A549 (cell line): ENCODE measurements around the gene EVA1C. TPM values are rescaled to one million over a fixed set of nuclear protein-coding genes. Genes with fewer than 3 reads are reported as not detected.
A peak's percentile ranks its signal among the peaks of the same experiment; 100 is the strongest.

Experiments
- ATAC-seq, 2 experiments: fragments of 200-7000 bp in 1 of 2; fragments of >200 bp in 1 of 2; cut with Nextera tagmentation in 1 of 2; cut with Tn5 transposase in 1 of 2; 3 replicates each; pipeline versions ENCODE4 v1.8.0 to v1.9.1; 2018 to 2020; ENCODE audit warnings: mild to moderate bottlenecking in 1 of 2, moderate library complexity in 1 of 2
- CTCF ChIA-PET: fragments of 300-600 bp; sonication (Branson Sonifier 250); formaldehyde crosslinking; extraction: SDS; loops from one replicate; lab custom pipeline; 2021; ENCODE audit warnings: antibody characterized with exemption, inconsistent platforms; lab: Yijun Ruan, JAX
- POLR2A ChIA-PET: fragments of 350-600 bp; formaldehyde crosslinking; extraction: SDS; loops from one replicate; lab custom pipeline; 2021; ENCODE audit warnings: antibody characterized with exemption, inconsistent platforms; lab: Yijun Ruan, JAX
- DNase-seq, 2 experiments: peaks; one replicate each; pipeline versions ENCODE4 v3.0.0 to v3.0.0-alpha.2; 2011 to 2016; ENCODE audit warnings: low read depth in 1 of 2, low spot score in 1 of 2
- FAIRE-seq: peaks from 2 replicates; lab custom pipeline; 2011; peaks lifted over from hg19 to GRCh38; lab: Jason Lieb, UNC
- H3K27ac ChIP-seq, 2 experiments: fragments of >200 bp; sonication (Bioruptor Twin); formaldehyde crosslinking; 3 replicates each; pipeline ENCODE4 v1.5.1; 2016 to 2017
- H3K4me1 ChIP-seq: fragments of >200 bp; sonication (Bioruptor Twin); formaldehyde crosslinking; 3 replicates; pipeline ENCODE4 v1.6.1; 2016
- H3K4me2 ChIP-seq: fragments of >200 bp; sonication (Bioruptor Twin); formaldehyde crosslinking; 3 replicates; pipeline ENCODE4 v1.6.1; 2016
- H3K4me3 ChIP-seq: fragments of >200 bp; sonication (Bioruptor Twin); formaldehyde crosslinking; 3 replicates; pipeline ENCODE4 v1.5.1; 2016
- H3K9me3 ChIP-seq: fragments of >200 bp; sonication (Bioruptor Twin); formaldehyde crosslinking; 3 replicates; pipeline ENCODE4 v1.6.1; 2016
- CHD2 ChIP-seq: fragments of 150-350 bp; IDR thresholded peaks from 2 replicates; pipeline ENCODE4 v1.6.1; 2014; ENCODE audit warnings: low read length; ENCODE audit not compliant: partially characterized antibody
- EHF ChIP-seq: fragments of 250-450 bp; sonication (Bioruptor Pico); IDR thresholded peaks from 2 replicates; pipeline ENCODE4 v1.5.0; 2020; ENCODE audit warnings: mild to moderate bottlenecking
- EP300 ChIP-seq, 2 experiments: fragments of >200 bp; sonication (Bioruptor Twin); formaldehyde crosslinking; IDR thresholded peaks; 2 replicates in 1 of 2; 3 replicates in 1 of 2; pipeline ENCODE4 v1.6.1; 2016 to 2017
- FOSL2 ChIP-seq, 2 experiments: fragments of 450-650 bp in 1 of 2; fragments of >200 bp in 1 of 2; sonication (Bioruptor Twin) in 1 of 2; formaldehyde crosslinking; IDR thresholded peaks; 2 replicates each; pipeline versions ENCODE4 v1.5.0 to v1.6.1; 2016 to 2020; ENCODE audit warnings: mild to moderate bottlenecking in 1 of 2, moderate library complexity in 1 of 2
- GATA3 ChIP-seq: IDR thresholded peaks from 2 replicates; pipeline ENCODE4 v1.6.1; 2012; ENCODE audit warnings: borderline replicate concordance
- HOXA7 ChIP-seq: fragments of 250-450 bp; sonication (Bioruptor Pico); IDR thresholded peaks from 2 replicates; pipeline ENCODE4 v1.5.0; 2020; ENCODE audit warnings: mild to moderate bottlenecking, moderate library complexity
- HOXB13 ChIP-seq: fragments of 250-450 bp; sonication (Bioruptor Pico); IDR thresholded peaks from 2 replicates; pipeline ENCODE4 v1.5.0; 2020; ENCODE audit warnings: low read depth, mild to moderate bottlenecking, moderate library complexity
- JUN ChIP-seq, 2 experiments: fragments of >200 bp; sonication (Bioruptor Twin); formaldehyde crosslinking; IDR thresholded peaks; 2 replicates in 1 of 2; 3 replicates in 1 of 2; pipeline ENCODE4 v1.6.1; 2016 to 2017
- JUNB ChIP-seq: fragments of >200 bp; sonication (Bioruptor Twin); formaldehyde crosslinking; IDR thresholded peaks from 2 replicates; pipeline ENCODE4 v1.6.1; 2016
- MAFK ChIP-seq: fragments of 450-650 bp; IDR thresholded peaks from 2 replicates; pipeline ENCODE4 v1.6.1; 2014; ENCODE audit not compliant: partially characterized antibody
- MAZ ChIP-seq: fragments of 150-350 bp; IDR thresholded peaks from 2 replicates; pipeline ENCODE4 v1.6.1; 2014; ENCODE audit warnings: antibody characterized with exemption, low read depth, low read length, borderline replicate concordance
- MYC ChIP-seq: IDR thresholded peaks from 2 replicates; pipeline ENCODE4 v1.6.1; 2012; ENCODE audit warnings: mild to moderate bottlenecking, inconsistent platforms, low read length, improper control_type of control experiment, borderline replicate concordance
- RAD21 ChIP-seq, 2 experiments: fragments of >200 bp in 1 of 2; sonication (Bioruptor Twin) in 1 of 2; formaldehyde crosslinking in 1 of 2; IDR thresholded peaks in 1 of 2; conservative IDR thresholded peaks in 1 of 2; 2 replicates in 1 of 2; 3 replicates in 1 of 2; pipeline ENCODE4 v1.6.1; 2012 to 2018; ENCODE audit warnings: inconsistent platforms in 1 of 2
- RCOR1 ChIP-seq: fragments of 150-350 bp; IDR thresholded peaks from 2 replicates; pipeline ENCODE4 v1.6.1; 2014; ENCODE audit warnings: antibody characterized with exemption, low read length, low read depth
- SREBF2 ChIP-seq: fragments of 450-650 bp; IDR thresholded peaks from 2 replicates; pipeline ENCODE4 v1.6.1; 2014; ENCODE audit warnings: mild to moderate bottlenecking, moderate library complexity
- TP53 ChIP-seq: fragments of 250-450 bp; sonication (Bioruptor Pico); IDR thresholded peaks from 2 replicates; pipeline ENCODE4 v1.5.0; 2021; ENCODE audit warnings: mild to moderate bottlenecking, moderate library complexity
- ZNF302 ChIP-seq: fragments of 250-450 bp; sonication (Bioruptor Pico); IDR thresholded peaks from 2 replicates; pipeline ENCODE4 v1.9.0; 2021; ENCODE audit warnings: inconsistent platforms, mild to moderate bottlenecking, moderate library complexity
- ZSCAN20 ChIP-seq: fragments of 250-450 bp; sonication (Bioruptor Pico); IDR thresholded peaks from 2 replicates; pipeline ENCODE4 v1.8.0; 2022; ENCODE audit warnings: mild to moderate bottlenecking, moderate library complexity
- WGBS: methylation state at CpG from one replicate; pipeline ENCODE4 v1.1.6; 2017; ENCODE audit errors: missing lambda C conversion rate; 5-methylcytosine and 5-hydroxymethylcytosine counted together
- polyA plus RNA-seq, 4 experiments: library from polyadenylated mRNA; depleted of rRNA in 3 of 4; stranded (reverse); fragments of >200 nt; fragmentation: RNase III in 1 of 4; extraction: RNeasy Plus Mini Kit Qiagen cat#74134 plus additional on column Dnase treatment in 1 of 4; gene quantifications; 2 replicates in 3 of 4; 3 replicates in 1 of 4; pipeline ENCODE4 v1.2.3, GENCODE V29; 2011 to 2017
- TF ChIP-seq, protein P1 (sequence below): IDR thresholded peaks from 2 replicates; pipeline ENCODE4 v1.6.1; 2012
- TF ChIP-seq, protein P2 (sequence below): fragments of 250-450 bp; sonication (Bioruptor Pico); IDR thresholded peaks from 2 replicates; pipeline ENCODE4 v1.5.0; 2020; ENCODE audit warnings: low read depth, mild to moderate bottlenecking, moderate library complexity
- TF ChIP-seq, protein P3 (sequence below): fragments of >200 bp; sonication (Bioruptor Twin); formaldehyde crosslinking; IDR thresholded peaks from 3 replicates; pipeline ENCODE4 v1.5.1; 2016

Gene EVA1C
- polyA plus RNA-seq, 2 of the 4 experiments (the other 2 are of a cell fraction) = 41.1 to 48.0 TPM

DNA sequence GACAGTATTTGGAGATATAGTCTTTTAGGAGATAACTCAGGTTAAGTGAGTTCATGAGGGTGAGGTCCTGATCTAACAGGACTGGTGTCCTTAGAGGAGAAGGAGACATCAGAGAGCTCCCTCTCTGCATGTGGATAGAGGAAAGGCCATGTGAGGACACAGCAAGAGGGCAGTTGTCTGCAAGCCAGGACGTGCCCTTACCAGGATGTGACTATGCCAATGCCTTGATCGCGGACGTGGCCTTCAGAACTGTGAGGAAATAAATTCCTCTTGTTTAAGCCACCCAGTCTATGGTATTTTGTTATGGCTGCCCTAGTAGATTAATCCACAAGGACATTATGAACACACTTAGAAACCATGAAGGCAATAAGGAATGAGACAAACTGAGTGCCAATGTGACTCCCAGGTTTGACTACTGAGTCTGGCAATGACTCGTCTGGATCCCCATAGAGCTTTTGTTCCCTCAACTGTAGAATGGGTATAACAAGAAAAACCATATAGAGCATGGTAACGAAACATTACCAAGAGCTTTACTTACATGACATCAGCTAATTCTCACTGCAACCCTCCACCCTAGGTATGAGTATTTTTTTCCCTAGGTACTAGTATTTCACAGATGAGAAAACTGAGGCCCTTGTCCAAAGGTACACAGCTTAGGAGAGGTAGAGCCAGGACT, 26.2 kb upstream of the EVA1C start:
- POLR2A ChIA-PET = no interaction called here
- H3K4me2 ChIP-seq = peak overlapping the region; percentile 33
- no peak for FAIRE-seq
- peaks cover 80% of the 10 kb centered on the region for H3K4me1 ChIP-seq
- TF ChIP-seq MYC (no peak), RAD21 (conservative IDR thresholded peaks at IDR 0.05 in 1 of 2, IDR thresholded peaks at IDR 0.05 in 1 of 2) (no peak), MAFK (no peak), EHF (no peak)
- TF ChIP-seq, protein P1, sequence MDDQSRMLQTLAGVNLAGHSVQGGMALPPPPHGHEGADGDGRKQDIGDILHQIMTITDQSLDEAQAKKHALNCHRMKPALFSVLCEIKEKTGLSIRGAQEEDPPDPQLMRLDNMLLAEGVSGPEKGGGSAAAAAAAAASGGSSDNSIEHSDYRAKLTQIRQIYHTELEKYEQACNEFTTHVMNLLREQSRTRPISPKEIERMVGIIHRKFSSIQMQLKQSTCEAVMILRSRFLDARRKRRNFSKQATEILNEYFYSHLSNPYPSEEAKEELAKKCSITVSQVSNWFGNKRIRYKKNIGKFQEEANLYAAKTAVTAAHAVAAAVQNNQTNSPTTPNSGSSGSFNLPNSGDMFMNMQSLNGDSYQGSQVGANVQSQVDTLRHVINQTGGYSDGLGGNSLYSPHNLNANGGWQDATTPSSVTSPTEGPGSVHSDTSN = no peak
- ATAC-seq = no peak
- DNase-seq = peak in 1 of 2 experiments; percentile 35
- peak overlapping the region; percentile 29 to 73; a peak in 5 of 6 replicates for H3K27ac ChIP-seq
- no peaks in the 10 kb centered on the region for H3K9me3 ChIP-seq
- CTCF ChIA-PET = interaction anchor here (0.8 to 1.8 kb wide), 2 partner anchors 215 to 220 kb away, joined by 3 to 7 read pairs; no protein-coding TSS in a partner anchor
- H3K4me3 ChIP-seq = no peak overlapping the region
- WGBS = 64% methylated on average over 6 of the region's 6 CpGs

DNA sequence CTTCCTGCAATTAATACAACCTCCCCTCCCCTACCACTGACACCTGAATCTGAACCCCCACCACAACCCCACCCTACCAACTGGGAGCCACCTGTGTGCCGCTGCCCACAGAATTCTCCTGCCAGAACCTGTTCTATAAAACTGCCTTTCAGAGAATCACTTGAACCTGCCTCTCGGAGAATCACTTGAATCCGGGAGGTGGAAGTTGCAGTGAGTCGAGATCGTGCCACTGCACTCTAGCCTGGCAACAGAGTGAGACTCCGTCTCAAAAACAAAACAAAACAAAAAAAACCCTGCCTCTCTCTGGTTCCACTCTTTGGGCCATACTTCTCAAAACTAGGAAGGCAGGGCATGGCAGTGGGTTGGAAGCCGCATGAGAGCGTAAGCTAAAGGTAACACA, 25.4 kb upstream of the EVA1C start:
- CTCF ChIA-PET = no interaction called here
- POLR2A ChIA-PET = no interaction called here
- FAIRE-seq = no peak

DNA sequence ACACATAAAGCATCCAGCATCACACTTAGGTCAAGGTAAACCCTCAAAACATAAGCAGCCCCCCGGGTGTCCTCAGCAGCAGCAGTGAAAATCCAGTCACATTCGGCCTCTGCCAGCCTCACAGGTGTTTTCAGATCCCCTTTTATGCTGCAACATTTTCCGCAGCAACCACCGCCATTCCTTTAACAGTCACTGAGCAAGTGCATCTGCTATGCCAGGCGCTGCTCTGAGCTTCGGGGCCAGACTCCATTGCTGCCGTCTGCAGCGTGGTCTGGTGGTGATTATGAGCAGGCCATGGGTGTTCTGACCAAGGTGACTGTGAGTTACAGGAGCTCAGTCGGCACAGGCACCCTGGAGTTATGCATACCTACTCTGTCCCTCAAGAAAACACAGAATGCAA, 24.2 kb upstream of the EVA1C start:
- Histone ChIP-seq H3K9me3 (no peaks in the 10 kb centered on the region), H3K27ac (peak overlapping the region in 1 of 2 experiments; percentile 34; a peak in 3 of 6 replicates), H3K4me2 (0 out of 3 replicates have a peak overlapping the region, but pooled peaks have one; percentile 12), H3K4me1 (peaks cover 65% of the 10 kb centered on the region), H3K4me3 (no peak overlapping the region)
- WGBS = 80% methylated on average over 8 of the region's 9 CpGs
- ATAC-seq (no peak), FAIRE-seq (no peak), DNase-seq (no peak)
- TF ChIP-seq TP53 (CRISPR knock-in tag) = no peak
- TF ChIP-seq, protein P2, sequence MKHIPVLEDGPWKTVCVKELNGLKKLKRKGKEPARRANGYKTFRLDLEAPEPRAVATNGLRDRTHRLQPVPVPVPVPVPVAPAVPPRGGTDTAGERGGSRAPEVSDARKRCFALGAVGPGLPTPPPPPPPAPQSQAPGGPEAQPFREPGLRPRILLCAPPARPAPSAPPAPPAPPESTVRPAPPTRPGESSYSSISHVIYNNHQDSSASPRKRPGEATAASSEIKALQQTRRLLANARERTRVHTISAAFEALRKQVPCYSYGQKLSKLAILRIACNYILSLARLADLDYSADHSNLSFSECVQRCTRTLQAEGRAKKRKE (CRISPR knock-in tag) = no peak
- no peak for TF ChIP-seq MAZ
- no peak for TF ChIP-seq SREBF2
- no peak for TF ChIP-seq HOXA7 (CRISPR knock-in tag)
- TF ChIP-seq, protein P3, sequence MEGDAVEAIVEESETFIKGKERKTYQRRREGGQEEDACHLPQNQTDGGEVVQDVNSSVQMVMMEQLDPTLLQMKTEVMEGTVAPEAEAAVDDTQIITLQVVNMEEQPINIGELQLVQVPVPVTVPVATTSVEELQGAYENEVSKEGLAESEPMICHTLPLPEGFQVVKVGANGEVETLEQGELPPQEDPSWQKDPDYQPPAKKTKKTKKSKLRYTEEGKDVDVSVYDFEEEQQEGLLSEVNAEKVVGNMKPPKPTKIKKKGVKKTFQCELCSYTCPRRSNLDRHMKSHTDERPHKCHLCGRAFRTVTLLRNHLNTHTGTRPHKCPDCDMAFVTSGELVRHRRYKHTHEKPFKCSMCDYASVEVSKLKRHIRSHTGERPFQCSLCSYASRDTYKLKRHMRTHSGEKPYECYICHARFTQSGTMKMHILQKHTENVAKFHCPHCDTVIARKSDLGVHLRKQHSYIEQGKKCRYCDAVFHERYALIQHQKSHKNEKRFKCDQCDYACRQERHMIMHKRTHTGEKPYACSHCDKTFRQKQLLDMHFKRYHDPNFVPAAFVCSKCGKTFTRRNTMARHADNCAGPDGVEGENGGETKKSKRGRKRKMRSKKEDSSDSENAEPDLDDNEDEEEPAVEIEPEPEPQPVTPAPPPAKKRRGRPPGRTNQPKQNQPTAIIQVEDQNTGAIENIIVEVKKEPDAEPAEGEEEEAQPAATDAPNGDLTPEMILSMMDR = no peak
- TF ChIP-seq JUNB = no peak
- no peak for TF ChIP-seq JUN (IDR thresholded peaks at IDR 0.05)
- TF ChIP-seq EHF = no peak
- TF ChIP-seq FOSL2 (IDR thresholded peaks at IDR 0.05) = no peak
- TF ChIP-seq FOSL2 (CRISPR knock-in tag; IDR thresholded peaks at IDR 0.05) = no peak
- TF ChIP-seq RAD21 (conservative IDR thresholded peaks at IDR 0.05 in 1 of 2, IDR thresholded peaks at IDR 0.05 in 1 of 2) = no peak
- no peak for TF ChIP-seq RCOR1
- TF ChIP-seq ZSCAN20 (CRISPR knock-in tag) = no peak
- no peak for TF ChIP-seq HOXB13 (CRISPR knock-in tag)
- TF ChIP-seq EP300 (IDR thresholded peaks at IDR 0.05) = no peak
- no peak for TF ChIP-seq GATA3
- TF ChIP-seq, protein P1 = no peak
- no peak for TF ChIP-seq CHD2
- CTCF ChIA-PET = interaction anchor here (0.8 to 1.0 kb wide), 2 partner anchors 211 to 213 kb away, joined by 3 to 6 read pairs; no protein-coding TSS in a partner anchor
- POLR2A ChIA-PET = no interaction called here

More for the DNA sequence above, 25.4 kb upstream of the EVA1C start:
- no peak for DNase-seq
- H3K4me3 ChIP-seq = no peak overlapping the region
- peaks cover 76% of the 10 kb centered on the region for H3K4me1 ChIP-seq
- no peaks in the 10 kb centered on the region for H3K9me3 ChIP-seq
- TF ChIP-seq ZNF302 (CRISPR knock-in tag) = no peak
- TF ChIP-seq CHD2 = no peak
- peak overlapping the region; percentile 33 for H3K4me2 ChIP-seq
- 94% methylated on average over 8 of the region's 8 CpGs for WGBS
- H3K27ac ChIP-seq = peak overlapping the region; percentile 29 to 73; a peak in 5 of 6 replicates
- ATAC-seq = no peak
